Liver (tissue), 9 donors: ENCODE measurements around the gene BBS7. TPM values are rescaled to one million over a fixed set of nuclear protein-coding genes. Genes with fewer than 3 reads are reported as not detected.

ENCODE experiments used
- DNase-seq: peaks from one replicate; pipeline ENCODE4 v3.0.0-alpha.2; 2017; ENCODE audit warnings: low spot score
- H3K27ac ChIP-seq, 2 donors: one replicate each; pipeline ENCODE4 v1.7.0; 2013; ENCODE audit warnings: inconsistent platforms in 2 of 2, low read length in 2 of 2, control low read depth in 1 of 2, low read depth in 1 of 2, mild to moderate bottlenecking in 1 of 2
- H3K27me3 ChIP-seq, 4 donors: one replicate each; pipeline versions ENCODE4 v1.6.1 to v1.7.0; 2013; ENCODE audit warnings: low read length in 3 of 4, inconsistent platforms in 1 of 4, mild to moderate bottlenecking in 1 of 4, moderate library complexity in 1 of 4; ENCODE audit not compliant: control insufficient read depth in 4 of 4, insufficient read depth in 4 of 4
- H3K36me3 ChIP-seq, 4 donors: one replicate each; pipeline versions ENCODE4 v1.6.1 to v1.7.0; 2013; ENCODE audit warnings: low read length in 3 of 4, mild to moderate bottlenecking in 3 of 4, low read depth in 1 of 4, moderate library complexity in 1 of 4; ENCODE audit not compliant: control insufficient read depth in 4 of 4, insufficient read depth in 3 of 4
- H3K4me1 ChIP-seq, 4 donors: one replicate each; pipeline versions ENCODE4 v1.6.1 to v1.7.0; 2013; ENCODE audit warnings: low read length in 3 of 4, mild to moderate bottlenecking in 3 of 4, moderate library complexity in 1 of 4; ENCODE audit not compliant: control insufficient read depth in 4 of 4, insufficient read depth in 4 of 4
- H3K4me3 ChIP-seq, 3 donors: one replicate each; pipeline versions ENCODE4 v1.6.1 to v1.7.0; 2013; ENCODE audit warnings: low read length in 3 of 3, control low read depth in 1 of 3, low read depth in 1 of 3, mild to moderate bottlenecking in 1 of 3
- H3K9ac ChIP-seq, 2 donors: one replicate each; pipeline ENCODE4 v1.7.0; 2013; ENCODE audit warnings: low read length in 2 of 2, mild to moderate bottlenecking in 2 of 2, moderate library complexity in 2 of 2, control low read depth in 1 of 2, low read depth in 1 of 2
- H3K9me3 ChIP-seq, 4 donors: one replicate each; pipeline versions ENCODE4 v1.6.1 to v1.7.0; 2013; ENCODE audit warnings: low read length in 3 of 4; ENCODE audit not compliant: control insufficient read depth in 4 of 4
- EGR1 ChIP-seq, 2 donors: IDR thresholded peaks; 2 replicates each; pipeline ENCODE4 v1.6.1; 2016 to 2018; ENCODE audit warnings: antibody characterized with exemption in 2 of 2, low read depth in 2 of 2
- FOXA1 ChIP-seq: IDR thresholded peaks from 2 replicates; pipeline ENCODE4 v1.6.1; 2016; ENCODE audit warnings: antibody characterized with exemption
- FOXA2 ChIP-seq: IDR thresholded peaks from 2 replicates; pipeline ENCODE4 v1.6.1; 2016; ENCODE audit warnings: antibody characterized with exemption
- GABPA ChIP-seq, 2 donors: IDR thresholded peaks in 1 of 2; conservative IDR thresholded peaks in 1 of 2; 2 replicates each; pipeline ENCODE4 v1.6.1; 2016; ENCODE audit warnings: antibody characterized with exemption in 2 of 2, mild to moderate bottlenecking in 1 of 2, moderate library complexity in 1 of 2
- HNF4A ChIP-seq, 2 donors: conservative IDR thresholded peaks; 2 replicates each; pipeline ENCODE4 v1.6.1; 2016; ENCODE audit warnings: antibody characterized with exemption in 2 of 2, mild to moderate bottlenecking in 2 of 2
- HNF4G ChIP-seq: IDR thresholded peaks from 2 replicates; pipeline ENCODE4 v1.6.1; 2016; ENCODE audit warnings: antibody characterized with exemption
- JUND ChIP-seq, 2 donors: IDR thresholded peaks; 2 replicates each; pipeline ENCODE4 v1.6.1; 2016; ENCODE audit warnings: antibody characterized with exemption in 2 of 2
- NR2F2 ChIP-seq: IDR thresholded peaks from 2 replicates; pipeline ENCODE4 v1.6.1; 2016; ENCODE audit warnings: antibody characterized with exemption
- RAD21 ChIP-seq, 2 donors: IDR thresholded peaks; 2 replicates each; pipeline ENCODE4 v1.6.1; 2016; ENCODE audit warnings: antibody characterized with exemption in 2 of 2, mild to moderate bottlenecking in 2 of 2
- RXRA ChIP-seq, 2 donors: IDR thresholded peaks; 2 replicates each; pipeline ENCODE4 v1.6.1; 2017 to 2018; ENCODE audit warnings: antibody characterized with exemption in 2 of 2, mild to moderate bottlenecking in 1 of 2
- SP1 ChIP-seq: IDR thresholded peaks from 2 replicates; pipeline ENCODE4 v1.6.1; 2018; ENCODE audit warnings: antibody characterized with exemption, mild to moderate bottlenecking
- TAF1 ChIP-seq: conservative IDR thresholded peaks from 2 replicates; pipeline ENCODE4 v1.6.1; 2016; ENCODE audit warnings: antibody characterized with exemption, mild to moderate bottlenecking
- YY1 ChIP-seq: IDR thresholded peaks from 2 replicates; pipeline ENCODE4 v1.6.1; 2016; ENCODE audit warnings: antibody characterized with exemption, mild to moderate bottlenecking
- WGBS: extraction: QIAGEN DNeasy Blood & Tissue Kit; methylation state at CpG from one replicate; pipeline ENCODE4 v1.1.7; 2013; 5-methylcytosine and 5-hydroxymethylcytosine counted together
- polyA plus RNA-seq, 2 donors: library from polyadenylated mRNA; stranded (reverse) in 1 of 2; unstranded in 1 of 2; fragments of 200-250 nt in 1 of 2; fragments of >200 nt in 1 of 2; fragmentation: Nextera tagmentation in 1 of 2; extraction: Ambion mirVana in 1 of 2; gene quantifications; one replicate each; pipeline versions ENCODE4 v1.2.1 to v1.2.3, GENCODE V29; 2013 to 2015
- total RNA-seq, 2 donors: library from RNA; depleted of rRNA; stranded (reverse); fragments of >200 nt; gene quantifications; one replicate each; pipeline ENCODE4 v1.2.3, GENCODE V29; 2014
- TF ChIP-seq, protein P1 (sequence below): IDR thresholded peaks from 2 replicates; pipeline ENCODE4 v1.6.1; 2016; ENCODE audit warnings: antibody characterized with exemption, mild to moderate bottlenecking
- TF ChIP-seq, protein P2 (sequence below): IDR thresholded peaks from 2 replicates; pipeline ENCODE4 v1.6.1; 2016; ENCODE audit warnings: antibody characterized with exemption
- TF ChIP-seq, protein P3 (sequence below): IDR thresholded peaks from 2 replicates; pipeline ENCODE4 v1.6.1; 2016; ENCODE audit warnings: antibody characterized with exemption
- donor health status: healthy.
- donor health status: healthy.
- donor health status: healthy.
- donor health status: healthy.
- donor health status: healthy.

Gene BBS7
- total and polyA plus RNA-seq, 4 donors, result 1.8 to 8.4 (median 3.1) TPM

DNA sequence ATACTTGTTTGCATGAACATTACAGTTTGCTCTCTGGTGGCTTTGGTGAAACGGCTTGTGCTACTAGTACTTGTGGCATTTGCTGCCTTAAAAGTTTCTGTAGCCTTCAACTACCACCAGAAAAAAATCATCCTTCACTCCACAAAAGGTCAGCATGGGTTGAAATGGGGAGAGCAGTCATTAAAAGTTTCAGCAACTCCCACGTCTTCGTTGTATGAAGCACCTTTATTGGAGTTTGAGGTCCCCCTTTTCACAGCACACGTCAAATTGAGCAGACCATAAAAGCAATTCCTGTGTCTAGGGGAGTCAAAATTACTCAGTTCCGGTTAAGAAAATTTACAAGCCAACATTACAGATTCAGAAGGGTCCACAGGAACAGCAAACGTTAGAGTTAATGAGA lies 23.6 kb downstream of the BBS7 start (continued):
- TF ChIP-seq, protein P1, sequence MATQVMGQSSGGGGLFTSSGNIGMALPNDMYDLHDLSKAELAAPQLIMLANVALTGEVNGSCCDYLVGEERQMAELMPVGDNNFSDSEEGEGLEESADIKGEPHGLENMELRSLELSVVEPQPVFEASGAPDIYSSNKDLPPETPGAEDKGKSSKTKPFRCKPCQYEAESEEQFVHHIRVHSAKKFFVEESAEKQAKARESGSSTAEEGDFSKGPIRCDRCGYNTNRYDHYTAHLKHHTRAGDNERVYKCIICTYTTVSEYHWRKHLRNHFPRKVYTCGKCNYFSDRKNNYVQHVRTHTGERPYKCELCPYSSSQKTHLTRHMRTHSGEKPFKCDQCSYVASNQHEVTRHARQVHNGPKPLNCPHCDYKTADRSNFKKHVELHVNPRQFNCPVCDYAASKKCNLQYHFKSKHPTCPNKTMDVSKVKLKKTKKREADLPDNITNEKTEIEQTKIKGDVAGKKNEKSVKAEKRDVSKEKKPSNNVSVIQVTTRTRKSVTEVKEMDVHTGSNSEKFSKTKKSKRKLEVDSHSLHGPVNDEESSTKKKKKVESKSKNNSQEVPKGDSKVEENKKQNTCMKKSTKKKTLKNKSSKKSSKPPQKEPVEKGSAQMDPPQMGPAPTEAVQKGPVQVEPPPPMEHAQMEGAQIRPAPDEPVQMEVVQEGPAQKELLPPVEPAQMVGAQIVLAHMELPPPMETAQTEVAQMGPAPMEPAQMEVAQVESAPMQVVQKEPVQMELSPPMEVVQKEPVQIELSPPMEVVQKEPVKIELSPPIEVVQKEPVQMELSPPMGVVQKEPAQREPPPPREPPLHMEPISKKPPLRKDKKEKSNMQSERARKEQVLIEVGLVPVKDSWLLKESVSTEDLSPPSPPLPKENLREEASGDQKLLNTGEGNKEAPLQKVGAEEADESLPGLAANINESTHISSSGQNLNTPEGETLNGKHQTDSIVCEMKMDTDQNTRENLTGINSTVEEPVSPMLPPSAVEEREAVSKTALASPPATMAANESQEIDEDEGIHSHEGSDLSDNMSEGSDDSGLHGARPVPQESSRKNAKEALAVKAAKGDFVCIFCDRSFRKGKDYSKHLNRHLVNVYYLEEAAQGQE, result no peak
- TF ChIP-seq JUND (IDR thresholded peaks at IDR 0.05) (no peak), EGR1 (IDR thresholded peaks at IDR 0.05; ENCODE audit: low read depth in 2 of 2) (no peak), SP1 (no peak)

DNA sequence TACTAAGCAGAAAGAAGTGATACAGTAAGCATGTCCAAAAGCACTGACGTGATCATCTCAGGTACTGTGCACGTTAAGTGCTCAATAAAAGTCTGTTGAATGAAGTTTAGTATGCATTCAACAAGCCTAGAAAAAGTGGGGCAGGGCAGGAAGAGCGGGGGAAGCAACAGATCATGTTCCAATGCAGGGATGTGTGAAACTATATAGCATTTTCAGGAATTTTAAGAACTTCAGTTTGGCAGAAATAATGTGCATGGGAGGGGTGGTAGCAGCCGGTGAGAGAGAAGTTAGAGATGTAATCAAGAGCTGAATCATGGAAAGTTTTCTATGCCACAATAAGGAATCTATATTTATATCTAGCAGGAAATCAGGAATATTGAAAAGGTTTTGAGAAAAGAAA lies 27.4 kb downstream of the BBS7 start:
- Histone ChIP-seq H3K27me3 (no peaks in the 10 kb centered on the region), H3K27ac (no peak overlapping the region), H3K9me3 (no peaks in the 10 kb centered on the region), H3K36me3 (peaks cover 0 to 8% (median 3%) of the 10 kb centered on the region in 4 donors), H3K4me1 (no peaks in the 10 kb centered on the region), H3K4me3 (no peak overlapping the region), H3K9ac (no peak overlapping the region)
- no peak for DNase-seq
- TF ChIP-seq RXRA (IDR thresholded peaks at IDR 0.05), result no peak
- TF ChIP-seq HNF4G, result no peak
- no peak for TF ChIP-seq EGR1 (IDR thresholded peaks at IDR 0.05; ENCODE audit: low read depth in 2 of 2)
- TF ChIP-seq FOXA2, result no peak
- TF ChIP-seq YY1, result no peak
- TF ChIP-seq NR2F2, result no peak
- WGBS, result 95% methylated on average over 4 of the region's 4 CpGs

DNA sequence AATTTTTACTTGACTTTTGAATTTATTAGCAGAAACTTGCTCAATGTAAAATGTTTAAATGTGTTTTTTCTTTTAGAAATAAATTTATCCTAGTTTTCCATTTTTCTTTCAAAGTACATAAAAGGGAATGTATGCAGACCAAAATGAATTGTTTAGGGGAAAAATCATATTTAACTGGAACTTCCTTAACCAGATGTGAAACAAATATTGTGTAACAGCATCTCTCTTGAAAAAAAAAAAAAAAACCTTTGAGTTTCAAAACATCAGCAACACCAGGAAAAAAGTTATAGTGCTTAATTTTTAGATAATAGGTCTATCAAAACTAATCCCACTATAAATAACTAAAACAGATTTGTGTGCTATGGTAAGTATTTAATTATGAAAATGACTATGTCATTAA lies 32.1 kb downstream of the BBS7 start:
- no peak overlapping the region for H3K4me3 ChIP-seq
- H3K4me1 ChIP-seq, result no peaks in the 10 kb centered on the region
- H3K9ac ChIP-seq, result no peak overlapping the region
- no peaks in the 10 kb centered on the region for H3K27me3 ChIP-seq
- H3K36me3 ChIP-seq, result peaks cover 0 to 2% (median under 1%) of the 10 kb centered on the region in 4 donors
- TF ChIP-seq EGR1 (IDR thresholded peaks at IDR 0.05; ENCODE audit: low read depth in 2 of 2) (no peak), HNF4G (no peak), HNF4A (conservative IDR thresholded peaks at IDR 0.05) (no peak), RAD21 (IDR thresholded peaks at IDR 0.05) (no peak), GABPA (IDR thresholded peaks at IDR 0.05 in 1 of 2, conservative IDR thresholded peaks at IDR 0.05 in 1 of 2) (no peak), FOXA1 (no peak), JUND (IDR thresholded peaks at IDR 0.05) (no peak), SP1 (no peak), TAF1 (no peak), YY1 (no peak), FOXA2 (no peak), RXRA (IDR thresholded peaks at IDR 0.05) (no peak), NR2F2 (no peak)
- TF ChIP-seq, protein P1, result no peak
- TF ChIP-seq, protein P2, sequence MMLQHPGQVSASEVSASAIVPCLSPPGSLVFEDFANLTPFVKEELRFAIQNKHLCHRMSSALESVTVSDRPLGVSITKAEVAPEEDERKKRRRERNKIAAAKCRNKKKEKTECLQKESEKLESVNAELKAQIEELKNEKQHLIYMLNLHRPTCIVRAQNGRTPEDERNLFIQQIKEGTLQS, result no peak
- TF ChIP-seq, protein P3, sequence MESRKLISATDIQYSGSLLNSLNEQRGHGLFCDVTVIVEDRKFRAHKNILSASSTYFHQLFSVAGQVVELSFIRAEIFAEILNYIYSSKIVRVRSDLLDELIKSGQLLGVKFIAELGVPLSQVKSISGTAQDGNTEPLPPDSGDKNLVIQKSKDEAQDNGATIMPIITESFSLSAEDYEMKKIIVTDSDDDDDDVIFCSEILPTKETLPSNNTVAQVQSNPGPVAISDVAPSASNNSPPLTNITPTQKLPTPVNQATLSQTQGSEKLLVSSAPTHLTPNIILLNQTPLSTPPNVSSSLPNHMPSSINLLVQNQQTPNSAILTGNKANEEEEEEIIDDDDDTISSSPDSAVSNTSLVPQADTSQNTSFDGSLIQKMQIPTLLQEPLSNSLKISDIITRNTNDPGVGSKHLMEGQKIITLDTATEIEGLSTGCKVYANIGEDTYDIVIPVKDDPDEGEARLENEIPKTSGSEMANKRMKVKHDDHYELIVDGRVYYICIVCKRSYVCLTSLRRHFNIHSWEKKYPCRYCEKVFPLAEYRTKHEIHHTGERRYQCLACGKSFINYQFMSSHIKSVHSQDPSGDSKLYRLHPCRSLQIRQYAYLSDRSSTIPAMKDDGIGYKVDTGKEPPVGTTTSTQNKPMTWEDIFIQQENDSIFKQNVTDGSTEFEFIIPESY, result no peak
- no peak for DNase-seq
- no peak overlapping the region for H3K27ac ChIP-seq
- H3K9me3 ChIP-seq, result no peaks in the 10 kb centered on the region
